HEK293 (cell line): Measurements from ENCODE around the gene ALOX12B.
A peak's percentile ranks its signal among the peaks of the same experiment; 100 is the strongest.

Experiments
- CTCF ChIA-PET: fragments of 350-600 bp; formaldehyde crosslinking; extraction: SDS; loops from one replicate; lab custom pipeline; 2021; ENCODE audit warnings: antibody characterized with exemption; lab: Yijun Ruan, JAX
- POLR2A ChIA-PET: fragments of 300-600 bp; formaldehyde crosslinking; extraction: SDS; loops from one replicate; lab custom pipeline; 2020; ENCODE audit warnings: antibody characterized with exemption, inconsistent platforms; lab: Yijun Ruan, JAX
- H3K27ac ChIP-seq: fragments of 200-500 bp; sonication (Bioruptor generic); 2 replicates; pipeline ENCODE4 v1.5.1; 2014; ENCODE audit warnings: low read depth, low read length, control low read depth, inconsistent platforms; ENCODE audit errors: extremely low read depth
- H3K36me3 ChIP-seq, 2 experiments: fragments of 200-500 bp in 1 of 2; sonication (Bioruptor generic) in 1 of 2; 1 replicate in 1 of 2; 2 replicates in 1 of 2; pipeline ENCODE4 v1.5.1; 2014 to 2017; ENCODE audit warnings: inconsistent platforms in 2 of 2, low read length in 2 of 2; ENCODE audit not compliant: control insufficient read depth in 2 of 2, insufficient read depth in 1 of 2
- H3K4me1 ChIP-seq: fragments of 200-500 bp; sonication (Bioruptor generic); 2 replicates; pipeline ENCODE4 v1.5.1; 2014; ENCODE audit warnings: mild to moderate bottlenecking, low read length, inconsistent platforms; ENCODE audit not compliant: control insufficient read depth, insufficient read depth
- H3K4me3 ChIP-seq: 2 replicates; pipeline ENCODE4 v1.5.1; 2011; ENCODE audit warnings: low read depth, mild to moderate bottlenecking, control low read depth, low read length, moderate library complexity
- H3K9me3 ChIP-seq: fragments of 200-500 bp; sonication (Bioruptor generic); 2 replicates; pipeline ENCODE4 v1.5.1; 2014; ENCODE audit warnings: low read depth, low read length, inconsistent platforms; ENCODE audit not compliant: control insufficient read depth, insufficient read depth
- BCL11A ChIP-seq: fragments of 450-650 bp; formaldehyde crosslinking; IDR thresholded peaks from 2 replicates; pipeline ENCODE4 v1.5.1; 2016; ENCODE audit warnings: low read depth, missing biosample characterization, missing genetic modification characterization
- HIC1 ChIP-seq: fragments of 450-650 bp; formaldehyde crosslinking; IDR thresholded peaks from 2 replicates; pipeline ENCODE4 v1.5.1; 2016; ENCODE audit warnings: missing biosample characterization, missing genetic modification characterization
- HOXA7 ChIP-seq: sonication (generic); formaldehyde crosslinking; IDR thresholded peaks from 2 replicates; pipeline ENCODE4 v1.8.1; 2022; ENCODE audit warnings: missing genetic modification reagents, borderline replicate concordance
- HOXD13 ChIP-seq: sonication (generic); formaldehyde crosslinking; IDR thresholded peaks from 2 replicates; pipeline ENCODE4 v1.8.0; 2022; ENCODE audit warnings: missing genetic modification reagents, borderline replicate concordance
- KLF16 ChIP-seq: fragments of 450-650 bp; formaldehyde crosslinking; IDR thresholded peaks from 2 replicates; pipeline ENCODE4 v1.5.1; 2017; ENCODE audit warnings: missing biosample characterization, missing genetic modification characterization
- KLF17 ChIP-seq: fragments of 450-650 bp; formaldehyde crosslinking; IDR thresholded peaks from 2 replicates; pipeline ENCODE4 v1.5.1; 2016; ENCODE audit warnings: missing biosample characterization, missing genetic modification characterization
- YY2 ChIP-seq: fragments of 450-650 bp; formaldehyde crosslinking; IDR thresholded peaks from 2 replicates; pipeline ENCODE4 v1.5.1; 2016; ENCODE audit warnings: missing biosample characterization, missing genetic modification characterization
- ZBTB11 ChIP-seq: fragments of 450-650 bp; formaldehyde crosslinking; conservative IDR thresholded peaks from 2 replicates; pipeline ENCODE4 v1.5.1; 2016; ENCODE audit warnings: low read depth, missing biosample characterization, missing genetic modification characterization
- ZBTB21 ChIP-seq: fragments of 450-650 bp; formaldehyde crosslinking; IDR thresholded peaks from 2 replicates; pipeline ENCODE4 v1.5.1; 2017; ENCODE audit warnings: missing biosample characterization, missing genetic modification characterization
- ZBTB7A ChIP-seq: fragments of 450-650 bp; formaldehyde crosslinking; IDR thresholded peaks from 2 replicates; pipeline ENCODE4 v1.5.1; 2016; ENCODE audit warnings: low read depth, missing biosample characterization, missing genetic modification characterization
- ZFP37 ChIP-seq: fragments of 450-650 bp; formaldehyde crosslinking; IDR thresholded peaks from 2 replicates; pipeline ENCODE4 v1.5.1; 2016; ENCODE audit warnings: missing biosample characterization, missing genetic modification characterization
- ZFP69B ChIP-seq: fragments of 450-650 bp; formaldehyde crosslinking; IDR thresholded peaks from 2 replicates; pipeline ENCODE4 v1.5.1; 2016; ENCODE audit warnings: missing biosample characterization, missing genetic modification characterization
- ZIC2 ChIP-seq: fragments of 450-650 bp; formaldehyde crosslinking; IDR thresholded peaks from 2 replicates; pipeline ENCODE4 v1.5.1; 2016; ENCODE audit warnings: missing biosample characterization, missing genetic modification characterization
- ZNF146 ChIP-seq: fragments of 450-650 bp; formaldehyde crosslinking; IDR thresholded peaks from 2 replicates; pipeline ENCODE4 v1.5.1; 2016; ENCODE audit warnings: missing biosample characterization, missing genetic modification characterization
- ZNF37A ChIP-seq: fragments of 450-650 bp; IDR thresholded peaks from 2 replicates; pipeline ENCODE4 v1.5.1; 2018; ENCODE audit warnings: missing biosample characterization, missing genetic modification characterization
- ZNF404 ChIP-seq: fragments of 450-650 bp; formaldehyde crosslinking; IDR thresholded peaks from 2 replicates; pipeline ENCODE4 v1.5.1; 2017; ENCODE audit warnings: missing biosample characterization, missing genetic modification characterization
- ZNF416 ChIP-seq: fragments of 450-650 bp; formaldehyde crosslinking; IDR thresholded peaks from 2 replicates; pipeline ENCODE4 v1.5.1; 2016; ENCODE audit warnings: missing biosample characterization, missing genetic modification characterization
- ZNF513 ChIP-seq: fragments of 450-650 bp; IDR thresholded peaks from 2 replicates; pipeline ENCODE4 v1.5.1; 2018; ENCODE audit warnings: missing biosample characterization, missing genetic modification characterization
- ZNF561 ChIP-seq: fragments of 450-650 bp; IDR thresholded peaks from 2 replicates; pipeline ENCODE4 v1.5.1; 2018; ENCODE audit warnings: missing biosample characterization, missing genetic modification characterization, borderline replicate concordance
- ZNF692 ChIP-seq: fragments of 450-650 bp; formaldehyde crosslinking; IDR thresholded peaks from 2 replicates; pipeline ENCODE4 v1.5.1; 2016; ENCODE audit warnings: missing biosample characterization, missing genetic modification characterization
- ZNF704 ChIP-seq: fragments of 450-650 bp; formaldehyde crosslinking; IDR thresholded peaks from 2 replicates; pipeline ENCODE4 v1.5.1; 2016; ENCODE audit warnings: missing biosample characterization, missing genetic modification characterization
- ZNF837 ChIP-seq: fragments of 450-650 bp; formaldehyde crosslinking; IDR thresholded peaks from 2 replicates; pipeline ENCODE4 v1.5.1; 2016; ENCODE audit warnings: missing biosample characterization, missing genetic modification characterization
- ZNF843 ChIP-seq: fragments of 450-650 bp; formaldehyde crosslinking; IDR thresholded peaks from 2 replicates; pipeline ENCODE4 v1.5.1; 2016; ENCODE audit warnings: missing biosample characterization, missing genetic modification characterization
- ZSCAN30 ChIP-seq: fragments of 450-650 bp; IDR thresholded peaks from 2 replicates; pipeline ENCODE4 v1.5.1; 2018; ENCODE audit warnings: missing biosample characterization, mild to moderate bottlenecking, missing genetic modification characterization, moderate library complexity
- ZXDB ChIP-seq: fragments of 450-650 bp; formaldehyde crosslinking; IDR thresholded peaks from 2 replicates; pipeline ENCODE4 v1.5.1; 2016; ENCODE audit warnings: missing biosample characterization, missing genetic modification characterization

Gene ALOX12B

GRCh38 chr17:8079291-8080207 is 8.0 kb downstream of the ALOX12B start:
- CTCF ChIA-PET: interaction anchor here (0.5 to 27.3 kb wide), 22 partner anchors 9 to 979 kb away, joined by 3 to 561 read pairs (median 4); partner anchors contain the start of genes ALOX12B and ALOXE3
- POLR2A ChIA-PET: interaction anchor here (0.6 to 1.3 kb wide), 11 partner anchors 9 to 304 kb away, joined by 3 to 7 read pairs (median 3); partner anchors contain the start of gene CTC1
- H3K36me3 ChIP-seq: peaks cover 0 to 5% of the 10 kb centered on the region in 2 experiments; a peak in 1 of 3 replicates
- TF ChIP-seq YY2 (peak; percentile 67), ZNF561 (tag by site-specific recombination) (peak; percentile 75; the same call in 1 of the 2 replicates), BCL11A (tag by site-specific recombination) (peak; percentile 68; the same call in 1 of the 2 replicates), ZIC2 (peak; percentile 86), ZNF404 (tag by site-specific recombination) (no peak), ZFP69B (tag by site-specific recombination) (peak; percentile 27; the same call in 1 of the 2 replicates), ZFP37 (tag by site-specific recombination) (0 out of 2 replicates have a peak, but pooled peaks have one; percentile 54), KLF16 (tag by site-specific recombination) (0 out of 2 replicates have a peak, but pooled peaks have one; percentile 45), ZBTB21 (tag by site-specific recombination) (0 out of 2 replicates have a peak, but pooled peaks have one; percentile 10), ZNF513 (peak; percentile 39; the same call in 1 of the 2 replicates), ZSCAN30 (tag by site-specific recombination) (0 out of 2 replicates have a peak, but pooled peaks have one; percentile 74), ZNF146 (tag by site-specific recombination) (0 out of 2 replicates have a peak, but pooled peaks have one; percentile 3), ZBTB7A (peak; percentile 66), ZNF837 (tag by site-specific recombination) (peak; percentile 22; the same call in 1 of the 2 replicates), HOXA7 (CRISPR knock-in tag) (no peak), KLF17 (no peak; the same call in 1 of the 2 replicates), ZNF843 (tag by site-specific recombination) (peak; percentile 31; the same call in 1 of the 2 replicates), ZXDB (tag by site-specific recombination) (peak; percentile 57; the same call in 1 of the 2 replicates), ZNF416 (tag by site-specific recombination) (peak; percentile 98), ZNF692 (0 out of 2 replicates have a peak, but pooled peaks have one; percentile 28), ZNF704 (tag by site-specific recombination) (no peak), HOXD13 (CRISPR knock-in tag) (no peak), ZBTB11 (peak; percentile 84), ZNF37A (tag by site-specific recombination) (no peak), HIC1 (tag by site-specific recombination) (peak; percentile 100)

More at GRCh38 chr17:8079291-8080207, 8.0 kb downstream of the ALOX12B start:
- Histone ChIP-seq H3K4me3 (peak overlapping the region; percentile 55), H3K4me1 (peaks cover 7% of the 10 kb centered on the region), H3K27ac (peak overlapping the region; percentile 79), H3K9me3 (no peaks in the 10 kb centered on the region; the same call in 1 of the 2 replicates)
